CD14-positive monocyte (primary cell): ENCODE results near the gene MLH1. TPM values are rescaled to one million over a fixed set of nuclear protein-coding genes. Genes with fewer than 3 reads are reported as not detected.

Experiments
- DNase-seq, 3 donors: peaks; one replicate each; pipeline ENCODE4 v3.0.0-alpha.2; 2011 to 2022
- H2AFZ ChIP-seq: 2 replicates; pipeline ENCODE4 v1.6.0; 2012; ENCODE audit warnings: mild to moderate bottlenecking, low read depth, low read length, inconsistent platforms; ENCODE audit not compliant: insufficient read depth, poor library complexity, severe bottlenecking
- H3K27ac ChIP-seq, 2 donors: 1 replicate in 1 of 2; 2 replicates in 1 of 2; pipeline ENCODE4 v1.5.1; 2012 to 2013; ENCODE audit warnings: low read length in 2 of 2, control low read depth in 1 of 2, inconsistent platforms in 1 of 2, low read depth in 1 of 2, mild to moderate bottlenecking in 1 of 2
- H3K27me3 ChIP-seq, 2 donors: one replicate each; pipeline versions ENCODE4 v1.6.0 to v1.6.1; 2011 to 2013; ENCODE audit warnings: low read length in 2 of 2; ENCODE audit not compliant: control insufficient read depth in 2 of 2, insufficient read depth in 2 of 2
- H3K36me3 ChIP-seq, 2 donors: replicated peaks in 1 of 2; 1 replicate in 1 of 2; 2 replicates in 1 of 2; pipeline versions ENCODE4 v1.5.1 to v1.6.1; 2012 to 2013; ENCODE audit warnings: low read length in 2 of 2, control low read depth in 1 of 2, inconsistent platforms in 1 of 2, mild to moderate bottlenecking in 1 of 2; ENCODE audit not compliant: insufficient read depth in 2 of 2, control insufficient read depth in 1 of 2
- H3K4me1 ChIP-seq, 2 donors: 1 replicate in 1 of 2; 2 replicates in 1 of 2; pipeline versions ENCODE4 v1.5.1 to v1.6.1; 2012 to 2013; ENCODE audit warnings: low read length in 2 of 2, control low read depth in 1 of 2, inconsistent platforms in 1 of 2, mild to moderate bottlenecking in 1 of 2, moderate library complexity in 1 of 2; ENCODE audit not compliant: insufficient read depth in 2 of 2, control insufficient read depth in 1 of 2
- H3K4me2 ChIP-seq: replicated peaks from 2 replicates; pipeline ENCODE3; 2012; ENCODE audit warnings: low read length, moderate library complexity, mild to moderate bottlenecking; ENCODE audit not compliant: poor library complexity, severe bottlenecking; ENCODE audit errors: extremely low read depth
- H3K4me3 ChIP-seq, 3 experiments: fragments of 200-600 bp in 1 of 3; sonication (generic) in 1 of 3; replicated peaks in 1 of 3; 1 replicate in 2 of 3; 2 replicates in 1 of 3; pipeline ENCODE4 v1.5.1; 2011 to 2013; ENCODE audit warnings: low read length in 3 of 3, mild to moderate bottlenecking in 3 of 3, control low read depth in 2 of 3, low read depth in 2 of 3, inconsistent platforms in 1 of 3, moderate library complexity in 1 of 3
- H3K79me2 ChIP-seq: 2 replicates; pipeline ENCODE4 v1.6.0; 2012; ENCODE audit warnings: mild to moderate bottlenecking, control low read depth, inconsistent platforms, low read length, moderate library complexity; ENCODE audit not compliant: insufficient read depth
- H3K9ac ChIP-seq: 2 replicates; pipeline ENCODE4 v1.6.0; 2017; ENCODE audit warnings: low read length, mild to moderate bottlenecking; ENCODE audit not compliant: insufficient read depth, poor library complexity, severe bottlenecking
- H3K9me3 ChIP-seq, 2 donors: replicated peaks in 1 of 2; 1 replicate in 1 of 2; 2 replicates in 1 of 2; pipeline versions ENCODE4 v1.5.1 to v1.6.1; 2012 to 2013; ENCODE audit warnings: low read length in 2 of 2, control low read depth in 1 of 2; ENCODE audit not compliant: control insufficient read depth in 1 of 2, insufficient read depth in 1 of 2
- H4K20me1 ChIP-seq: 2 replicates; pipeline ENCODE4 v1.6.0; 2012; ENCODE audit warnings: mild to moderate bottlenecking, low read length, control low read depth, moderate library complexity; ENCODE audit not compliant: insufficient read depth
- H3K27ac Mint-ChIP-seq, 7 donors: one replicate each; pipeline ENCODE4 v1.8.0; 2020; ENCODE audit warnings: mild to moderate bottlenecking in 7 of 7, mixed read lengths in 7 of 7, moderate library complexity in 6 of 7, inconsistent platforms in 2 of 7
- H3K27me3 Mint-ChIP-seq, 3 donors: one replicate each; pipeline ENCODE4 v1.8.0; 2021 to 2022; ENCODE audit warnings: low read depth in 3 of 3, mild to moderate bottlenecking in 3 of 3, mixed read lengths in 3 of 3, moderate library complexity in 3 of 3, inconsistent platforms in 1 of 3
- H3K36me3 Mint-ChIP-seq, 2 donors: one replicate each; pipeline ENCODE4 v1.8.0; 2020; ENCODE audit warnings: mixed read lengths in 2 of 2, inconsistent platforms in 1 of 2, mild to moderate bottlenecking in 1 of 2
- H3K4me1 Mint-ChIP-seq: one replicate; pipeline ENCODE4 v1.8.0; 2020; ENCODE audit warnings: mild to moderate bottlenecking, mixed read lengths
- H3K4me3 Mint-ChIP-seq, 2 donors: one replicate each; pipeline ENCODE4 v1.8.0; 2020; ENCODE audit warnings: mild to moderate bottlenecking in 2 of 2, mixed read lengths in 2 of 2, moderate library complexity in 1 of 2
- H3K9me3 Mint-ChIP-seq, 7 donors: one replicate each; pipeline ENCODE4 v1.8.0; 2020 to 2022; ENCODE audit warnings: mixed read lengths in 7 of 7, mild to moderate bottlenecking in 6 of 7, moderate library complexity in 6 of 7, inconsistent platforms in 2 of 7
- CTCF ChIP-seq: fragments of 200-600 bp; IDR thresholded peaks from one replicate; pipeline ENCODE4 v1.8.0; 2022; ENCODE audit warnings: antibody characterized with exemption, mild to moderate bottlenecking
- WGBS: methylation state at CpG from one replicate; pipeline ENCODE4 v1.1.5; 2013; ENCODE audit warnings: missing lambda C conversion rate; ENCODE audit not compliant: insufficient coverage; 5-methylcytosine and 5-hydroxymethylcytosine counted together
- intact Hi-C, 2 donors: fragments of 100-400 bp; cut with micrococcal nuclease; formaldehyde crosslinking; loops; one replicate each; pipeline versions ENCODE4 v1.15.0 to v1.15.1; 2023
- polyA plus RNA-seq, 3 donors: library from polyadenylated mRNA; depleted of rRNA in 1 of 3; unstranded in 2 of 3; stranded (reverse) in 1 of 3; fragments of 300-500 nt in 2 of 3; fragments of >200 nt in 1 of 3; fragmentation: Illumina TruSeq in 2 of 3; gene quantifications; 1 replicate in 2 of 3; 2 replicates in 1 of 3; pipeline ENCODE4 v1.2.3, GENCODE V29; 2012 to 2021

MLH1 gene
- polyA plus RNA-seq, 3 donors = 13.7 to 19.7 (median 18.5) TPM

- H3K4me1 ChIP-seq = no peaks in the 10 kb centered on the region
- no peak for TF ChIP-seq CTCF
- no CpG with 5 or more reads among the region's 1 CpG for WGBS
- Mint-ChIP-seq H3K27ac (no peak overlapping the region), H3K4me3 (no peak overlapping the region), H3K27me3 (no peaks in the 10 kb centered on the region), H3K4me1 (peaks cover 4% of the 10 kb centered on the region), H3K36me3 (peaks cover 70 to 77% of the 10 kb centered on the region in 2 donors), H3K9me3 (no peaks in the 10 kb centered on the region)
- no peak overlapping the region for H3K4me2 ChIP-seq
- no peak overlapping the region for H3K27ac ChIP-seq
- no peak overlapping the region for H2AFZ ChIP-seq
- no peaks in the 10 kb centered on the region for H3K79me2 ChIP-seq
- no peak overlapping the region for H3K9ac ChIP-seq
- no peaks in the 10 kb centered on the region for H3K27me3 ChIP-seq
- H3K4me3 ChIP-seq = no peak overlapping the region
- H4K20me1 ChIP-seq = no peaks in the 10 kb centered on the region
- DNase-seq = no peak
- peaks cover 52 to 83% of the 10 kb centered on the region in 2 donors for H3K36me3 ChIP-seq
- H3K9me3 ChIP-seq = no peaks in the 10 kb centered on the region
- intact Hi-C loops = no loop called here
Observed at GRCh38 chr3:37068031-37068430, 74.7 kb downstream of the MLH1 start.

GRCh38 chr3:37071921-37072320 is 78.6 kb downstream of the MLH1 start:
- no peak for TF ChIP-seq CTCF
- no CpG with 5 or more reads among the region's 3 CpGs for WGBS
- H3K36me3 Mint-ChIP-seq = peaks cover 62 to 71% of the 10 kb centered on the region in 2 donors

More at GRCh38 chr3:37071921-37072320, 78.6 kb downstream of the MLH1 start:
- Histone ChIP-seq H4K20me1 (no peaks in the 10 kb centered on the region), H3K9ac (no peak overlapping the region), H2AFZ (no peak overlapping the region), H3K27me3 (no peaks in the 10 kb centered on the region), H3K4me2 (no peak overlapping the region), H3K79me2 (no peaks in the 10 kb centered on the region), H3K36me3 (peaks cover 51 to 85% of the 10 kb centered on the region in 2 donors), H3K9me3 (no peaks in the 10 kb centered on the region), H3K4me1 (no peaks in the 10 kb centered on the region), H3K4me3 (no peak overlapping the region), H3K27ac (no peak overlapping the region)
- peaks cover 4% of the 10 kb centered on the region for H3K4me1 Mint-ChIP-seq
- no peaks in the 10 kb centered on the region for H3K27me3 Mint-ChIP-seq
- intact Hi-C loops = no loop called here
- no peak overlapping the region for H3K27ac Mint-ChIP-seq
- no peaks in the 10 kb centered on the region for H3K9me3 Mint-ChIP-seq
- no peak for DNase-seq
- no peak overlapping the region for H3K4me3 Mint-ChIP-seq
